Heart left ventricle (tissue), 16 donors: ENCODE results near the gene CCDC159. TPM values are rescaled to one million over a fixed set of nuclear protein-coding genes. Genes with fewer than 3 reads are reported as not detected.
A peak's percentile ranks its signal among the peaks of the same experiment; 100 is the strongest.

Source experiments
- ATAC-seq, 4 donors: fragments of 200-7000 bp; cut with Tn5 transposase; one replicate each; pipeline ENCODE4 v1.9.1; 2020 to 2022; ENCODE audit warnings: moderate library complexity in 4 of 4, mild to moderate bottlenecking in 3 of 4, moderate number of reproducible peaks in 1 of 4
- DNase-seq, 5 donors: peaks; one replicate each; pipeline ENCODE4 v3.0.0-alpha.2; 2020
- H3K27ac ChIP-seq, 12 donors: fragments of 200-600 bp; sonication (generic) in 4 of 12; one replicate each; pipeline versions ENCODE4 v1.5.0 to v1.8.0; 2016 to 2022; ENCODE audit warnings: mild to moderate bottlenecking in 2 of 12
- H3K27me3 ChIP-seq, 9 donors: fragments of 200-600 bp; sonication (generic) in 2 of 9; one replicate each; pipeline versions ENCODE4 v1.5.1 to v1.8.0; 2016 to 2022; ENCODE audit warnings: mild to moderate bottlenecking in 3 of 9
- H3K36me3 ChIP-seq, 9 donors: fragments of 200-600 bp; sonication (generic) in 2 of 9; one replicate each; pipeline versions ENCODE4 v1.5.0 to v1.8.0; 2018 to 2022; ENCODE audit warnings: mild to moderate bottlenecking in 2 of 9
- H3K4me1 ChIP-seq, 12 donors: fragments of 200-600 bp; sonication (generic) in 4 of 12; one replicate each; pipeline versions ENCODE4 v1.5.0 to v1.8.0; 2016 to 2022; ENCODE audit warnings: mild to moderate bottlenecking in 3 of 12
- H3K4me3 ChIP-seq, 12 donors: fragments of 200-600 bp; sonication (generic) in 4 of 12; one replicate each; pipeline versions ENCODE4 v1.5.0 to v1.8.0; 2017 to 2022; ENCODE audit warnings: mild to moderate bottlenecking in 9 of 12, moderate library complexity in 4 of 12
- H3K9me3 ChIP-seq, 12 donors: fragments of 200-600 bp; sonication (generic) in 4 of 12; one replicate each; pipeline versions ENCODE4 v1.5.0 to v1.8.0; 2016 to 2022; ENCODE audit warnings: mild to moderate bottlenecking in 1 of 12
- POLR2A ChIP-seq, 2 donors: fragments of 450-650 bp; IDR thresholded peaks; one replicate each; pipeline ENCODE4 v1.6.1; 2017; ENCODE audit warnings: antibody characterized with exemption in 2 of 2, mild to moderate bottlenecking in 2 of 2, moderate library complexity in 2 of 2
- WGBS, 4 donors: extraction: QIAGEN DNeasy Blood & Tissue Kit in 2 of 4; methylation state at CpG; one replicate each; pipeline versions ENCODE4 v1.1.5 to v1.1.7; 2013 to 2018; 5-methylcytosine and 5-hydroxymethylcytosine counted together
- intact Hi-C, 10 donors: fragments of 100-400 bp; cut with DNase I; formaldehyde crosslinking; loops; one replicate each; pipeline versions ENCODE4 v1.11.1 to v1.14.2; 2022
- polyA plus RNA-seq, 2 donors: library from polyadenylated mRNA; stranded (reverse); fragments of 200-250 nt; gene quantifications; one replicate each; pipeline ENCODE4 v1.2.3, GENCODE V29; 2013
- total RNA-seq, 9 donors: library from RNA; depleted of rRNA in 2 of 9; stranded (reverse); fragments of >200 nt in 2 of 9; fragmentation: NEBNext Ultra II Directional in 3 of 9; extraction: Animal tissue kit (Norgen Biotek cat#: 25700) in 3 of 9; gene quantifications; one replicate each; pipeline versions ENCODE4 v1.1.0 to v1.2.4, GENCODE V29; 2016 to 2023
- TF ChIP-seq, protein P1 (sequence below), 12 donors: fragments of 200-600 bp; sonication (generic) in 4 of 12; IDR thresholded peaks; one replicate each; pipeline versions ENCODE4 v1.5.0 to v1.8.0; 2018 to 2022; ENCODE audit warnings: antibody characterized with exemption in 12 of 12, mild to moderate bottlenecking in 5 of 12
- donor health status: ischemic (EF 13 %, LVEDD 7.1; RV severe dilation, severe dysfunction).
- donor health status: healthy with polysubstance abuse.
- donor health status: DM: no; HTN: yes; CAD: no.
- donor health status: DM: no; HTN: no; CAD: no.
- donor health status: ischemic (EF 25% LVEDD 6.9; RV normal size, moderate dysfunction).
- donor health status: ischemic (EF 25% LVEDD 5.7; RV mildly dilated, moderate dysfunction).
- donor health status: healthy.
- donor health status: DM: yes; HTN: yes; CAD: no.
- donor health status: ischemic (EF 35%, LVEDD 5.7; RV mildly dilated, moderate dysfunction).
- donor health status: nonischemic (EF 11% LVEDD 7.7; RV severe dilation, severe dysfunction).
- donor health status: DM: yes; HTN: yes; CAD: no.
- donor health status: PGD.
- donor health status: ischemic (EF 29% LVEDD 5.4; RV normal size, mild dysfunction).
- donor health status: nonischemic (EF 23%, LVEDD 6.1; RV moderate dilation, normal function).

The CCDC159 gene
- total and polyA plus RNA-seq, 11 donors = 11.5 to 34.9 (median 21.9) TPM

DNA sequence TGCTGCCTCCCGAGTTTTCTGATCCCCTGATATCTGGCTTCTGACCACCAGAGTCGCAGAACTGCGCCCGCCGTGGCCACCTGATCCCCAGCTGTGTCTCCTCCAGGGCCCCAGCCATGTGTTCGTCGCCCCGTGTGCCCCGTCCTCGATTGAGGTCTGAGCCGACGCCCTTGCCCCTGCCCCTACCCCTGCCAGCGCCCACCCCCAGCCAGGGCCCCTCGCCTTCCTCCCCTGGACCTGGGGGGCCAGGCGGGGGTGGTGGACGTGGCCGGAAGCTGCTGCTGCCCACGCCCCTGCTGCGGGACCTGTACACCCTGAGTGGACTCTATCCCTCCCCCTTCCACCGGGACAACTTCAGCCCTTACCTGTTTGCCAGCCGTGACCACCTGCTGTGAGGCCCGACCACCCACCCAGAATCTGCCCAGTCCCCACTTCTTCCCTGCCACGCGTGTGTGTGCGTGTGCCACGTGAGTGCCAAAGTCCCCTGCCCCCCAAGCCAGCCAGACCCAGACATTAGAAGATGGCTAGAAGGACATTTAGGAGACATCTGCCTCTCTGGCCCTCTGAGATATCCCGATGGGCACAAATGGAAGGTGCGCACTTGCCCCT, 18.1 kb downstream of the CCDC159 start:
- intact Hi-C loops = no loop called here
- Histone ChIP-seq H3K4me3 (no peak overlapping the region), H3K27me3 (no peaks in the 10 kb centered on the region), H3K4me1 (peaks cover 0 to 8% (median 0%) of the 10 kb centered on the region in 12 donors), H3K27ac (no peak overlapping the region), H3K36me3 (peaks cover 0 to 56% (median 21%) of the 10 kb centered on the region in 9 donors), H3K9me3 (no peaks in the 10 kb centered on the region)
- WGBS, 4 donors = 93 to 96% (median 94%) methylated on average over 17 to 28 of the region's 28 CpGs
- DNase-seq (no peak), ATAC-seq (no peak)
- TF ChIP-seq POLR2A (IDR thresholded peaks at IDR 0.05) = no peak
- TF ChIP-seq, protein P1, sequence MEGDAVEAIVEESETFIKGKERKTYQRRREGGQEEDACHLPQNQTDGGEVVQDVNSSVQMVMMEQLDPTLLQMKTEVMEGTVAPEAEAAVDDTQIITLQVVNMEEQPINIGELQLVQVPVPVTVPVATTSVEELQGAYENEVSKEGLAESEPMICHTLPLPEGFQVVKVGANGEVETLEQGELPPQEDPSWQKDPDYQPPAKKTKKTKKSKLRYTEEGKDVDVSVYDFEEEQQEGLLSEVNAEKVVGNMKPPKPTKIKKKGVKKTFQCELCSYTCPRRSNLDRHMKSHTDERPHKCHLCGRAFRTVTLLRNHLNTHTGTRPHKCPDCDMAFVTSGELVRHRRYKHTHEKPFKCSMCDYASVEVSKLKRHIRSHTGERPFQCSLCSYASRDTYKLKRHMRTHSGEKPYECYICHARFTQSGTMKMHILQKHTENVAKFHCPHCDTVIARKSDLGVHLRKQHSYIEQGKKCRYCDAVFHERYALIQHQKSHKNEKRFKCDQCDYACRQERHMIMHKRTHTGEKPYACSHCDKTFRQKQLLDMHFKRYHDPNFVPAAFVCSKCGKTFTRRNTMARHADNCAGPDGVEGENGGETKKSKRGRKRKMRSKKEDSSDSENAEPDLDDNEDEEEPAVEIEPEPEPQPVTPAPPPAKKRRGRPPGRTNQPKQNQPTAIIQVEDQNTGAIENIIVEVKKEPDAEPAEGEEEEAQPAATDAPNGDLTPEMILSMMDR (IDR thresholded peaks at IDR 0.05) = no peak

DNA sequence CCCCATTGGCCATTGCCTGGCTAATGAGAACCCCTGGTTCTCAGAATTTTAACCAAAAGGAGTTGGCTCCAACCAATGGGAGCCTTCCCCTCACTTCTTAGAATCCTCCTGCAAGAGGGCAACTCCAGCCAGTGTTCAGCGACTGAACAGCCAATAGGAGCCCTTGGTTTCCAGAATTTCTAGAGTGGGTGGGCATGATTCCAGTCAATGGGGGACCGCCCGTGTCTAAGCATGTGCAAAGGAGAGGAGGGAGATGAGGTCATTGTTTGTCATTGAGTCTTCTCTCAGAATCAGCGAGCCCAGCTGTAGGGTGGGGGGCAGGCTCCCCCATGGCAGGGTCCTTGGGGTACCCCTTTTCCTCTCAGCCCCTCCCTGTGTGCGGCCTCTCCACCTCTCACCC, 18.6 kb downstream of the CCDC159 start:
- WGBS, 4 donors = 70 to 85% (median 76%) methylated on average over 5 of the region's 5 CpGs
- peaks cover 0 to 51% (median 21%) of the 10 kb centered on the region in 9 donors for H3K36me3 ChIP-seq
- no peak for TF ChIP-seq POLR2A (IDR thresholded peaks at IDR 0.05)
- TF ChIP-seq, protein P1 (IDR thresholded peaks at IDR 0.05) = no peak
- peak in 2 of 4 donors; percentile 16 to 27 for ATAC-seq
- H3K27me3 ChIP-seq = no peaks in the 10 kb centered on the region
- DNase-seq = no peak
- intact Hi-C loops = no loop called here
- peaks cover 0 to 8% (median 0%) of the 10 kb centered on the region in 12 donors for H3K4me1 ChIP-seq
- no peaks in the 10 kb centered on the region for H3K9me3 ChIP-seq
- peak overlapping the region in 1 of 12 donors; percentile 29 for H3K27ac ChIP-seq
- H3K4me3 ChIP-seq = no peak overlapping the region

DNA sequence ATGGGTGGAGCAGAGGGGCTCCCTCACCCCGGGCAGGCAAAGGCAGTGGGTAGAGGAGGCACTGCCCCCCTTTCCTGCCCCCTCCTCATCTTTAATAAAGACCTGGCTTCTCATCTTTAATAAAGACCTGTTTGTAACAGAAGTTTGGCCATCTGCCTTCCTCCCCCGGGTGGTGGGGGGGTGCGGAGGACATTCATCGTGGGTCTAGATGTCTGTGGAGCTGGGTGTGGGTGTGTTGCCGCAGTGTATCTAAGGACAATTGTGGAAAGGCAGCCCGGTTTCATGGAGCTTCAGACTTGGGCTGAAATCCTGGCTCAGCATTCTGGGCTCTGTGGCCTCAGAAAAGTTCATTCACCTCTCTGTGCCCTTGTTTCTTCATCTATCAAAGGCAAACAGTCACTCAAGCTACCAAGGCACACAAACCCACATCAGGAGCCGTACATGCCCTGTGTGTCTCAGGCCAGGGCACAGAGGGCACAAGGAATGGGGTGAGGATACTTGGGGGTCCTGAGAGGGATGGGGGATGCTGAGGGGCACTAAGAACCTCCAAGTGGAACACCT, 19.3 kb downstream of the CCDC159 start:
- TF ChIP-seq, protein P1 (IDR thresholded peaks at IDR 0.05) = no peak
- no peak for TF ChIP-seq POLR2A (IDR thresholded peaks at IDR 0.05)
- H3K36me3 ChIP-seq = peaks cover 0 to 46% (median 21%) of the 10 kb centered on the region in 9 donors
- intact Hi-C loops = no loop called here
- H3K27me3 ChIP-seq = no peaks in the 10 kb centered on the region
- 69 to 88% (median 76%) methylated on average over 7 of the region's 7 CpGs for WGBS, 4 donors
- H3K4me1 ChIP-seq = peaks cover 0 to 8% (median 0%) of the 10 kb centered on the region in 12 donors
- no peak overlapping the region for H3K4me3 ChIP-seq
- H3K9me3 ChIP-seq = no peaks in the 10 kb centered on the region
- ATAC-seq (no peak), DNase-seq (no peak)
- H3K27ac ChIP-seq = peak overlapping the region in 1 of 12 donors; percentile 29

DNA sequence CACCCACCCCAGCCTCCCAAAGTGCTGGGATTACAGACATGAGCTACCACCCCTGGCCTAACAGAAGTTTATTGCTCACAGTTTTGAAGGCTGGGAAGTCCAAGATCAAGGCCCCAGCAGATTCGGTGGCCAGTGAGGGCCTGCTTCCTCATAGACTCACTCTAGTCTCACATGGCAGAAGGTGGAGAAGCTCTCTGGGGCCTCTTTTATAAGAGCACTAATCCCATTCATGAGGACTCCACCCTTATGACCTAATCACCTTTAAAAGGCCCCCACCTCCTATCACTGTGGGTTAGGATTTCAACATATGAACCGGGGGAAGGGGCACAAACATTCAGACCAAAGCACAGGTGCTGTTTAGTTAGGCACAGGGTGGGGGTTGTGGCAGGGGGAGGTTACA, 21.2 kb downstream of the CCDC159 start:
- peaks cover 0 to 32% (median 18%) of the 10 kb centered on the region in 9 donors for H3K36me3 ChIP-seq
- 72 to 89% (median 86%) methylated on average over 2 of the region's 2 CpGs for WGBS, 4 donors

More for the DNA sequence above, 21.2 kb downstream of the CCDC159 start:
- DNase-seq (no peak), ATAC-seq (no peak)
- no peak overlapping the region for H3K27ac ChIP-seq
- H3K27me3 ChIP-seq = no peaks in the 10 kb centered on the region
- H3K4me3 ChIP-seq = no peak overlapping the region
- intact Hi-C loops = no loop called here
- H3K9me3 ChIP-seq = no peaks in the 10 kb centered on the region
- TF ChIP-seq, protein P1 (IDR thresholded peaks at IDR 0.05) = no peak
- no peak for TF ChIP-seq POLR2A (IDR thresholded peaks at IDR 0.05)
- no peaks in the 10 kb centered on the region for H3K4me1 ChIP-seq
